Measurements from ENCODE around the gene ARVCF.

ARVCF gene

GRCh38 chr22:19978748-19979147, 37.9 kb downstream of the ARVCF start:
- no peak overlapping the region for H3K4me3 ChIP-seq (replicated peaks; ENCODE audit: insufficient read depth, low read length)
- no peak for DNase-seq (ENCODE audit: low read depth in 1 of 2, low spot score in 1 of 2)
- TF ChIP-seq REST (IDR thresholded peaks at IDR 0.05; ENCODE audit: insufficient replicate concordance, low read depth) (no peak), GABPA (IDR thresholded peaks at IDR 0.05; ENCODE audit: low read depth) (no peak), POLR2AphosphoS5 (IDR thresholded peaks at IDR 0.05; ENCODE audit: low read depth) (no peak), SPI1 (IDR thresholded peaks at IDR 0.05; ENCODE audit: borderline replicate concordance, low read depth) (no peak)
- TF ChIP-seq, protein P1, sequence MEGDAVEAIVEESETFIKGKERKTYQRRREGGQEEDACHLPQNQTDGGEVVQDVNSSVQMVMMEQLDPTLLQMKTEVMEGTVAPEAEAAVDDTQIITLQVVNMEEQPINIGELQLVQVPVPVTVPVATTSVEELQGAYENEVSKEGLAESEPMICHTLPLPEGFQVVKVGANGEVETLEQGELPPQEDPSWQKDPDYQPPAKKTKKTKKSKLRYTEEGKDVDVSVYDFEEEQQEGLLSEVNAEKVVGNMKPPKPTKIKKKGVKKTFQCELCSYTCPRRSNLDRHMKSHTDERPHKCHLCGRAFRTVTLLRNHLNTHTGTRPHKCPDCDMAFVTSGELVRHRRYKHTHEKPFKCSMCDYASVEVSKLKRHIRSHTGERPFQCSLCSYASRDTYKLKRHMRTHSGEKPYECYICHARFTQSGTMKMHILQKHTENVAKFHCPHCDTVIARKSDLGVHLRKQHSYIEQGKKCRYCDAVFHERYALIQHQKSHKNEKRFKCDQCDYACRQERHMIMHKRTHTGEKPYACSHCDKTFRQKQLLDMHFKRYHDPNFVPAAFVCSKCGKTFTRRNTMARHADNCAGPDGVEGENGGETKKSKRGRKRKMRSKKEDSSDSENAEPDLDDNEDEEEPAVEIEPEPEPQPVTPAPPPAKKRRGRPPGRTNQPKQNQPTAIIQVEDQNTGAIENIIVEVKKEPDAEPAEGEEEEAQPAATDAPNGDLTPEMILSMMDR (IDR thresholded peaks at IDR 0.05; ENCODE audit: insufficient read depth, low read length) = no peak
- no peak overlapping the region for H3K27ac ChIP-seq (replicated peaks)
- no peaks in the 10 kb centered on the region for H3K27me3 ChIP-seq (ENCODE audit: insufficient read depth, poor library complexity, severe bottlenecking)

GRCh38 chr22:19977296-19978243, 39.1 kb downstream of the ARVCF start:
- TF ChIP-seq, protein P1 (IDR thresholded peaks at IDR 0.05; ENCODE audit: insufficient read depth, low read length) = no peak
- TF ChIP-seq REST (IDR thresholded peaks at IDR 0.05; ENCODE audit: insufficient replicate concordance, low read depth) (no peak), POLR2AphosphoS5 (IDR thresholded peaks at IDR 0.05; ENCODE audit: low read depth) (no peak), GABPA (IDR thresholded peaks at IDR 0.05; ENCODE audit: low read depth) (no peak), SPI1 (IDR thresholded peaks at IDR 0.05; ENCODE audit: borderline replicate concordance, low read depth) (no peak)
- Histone ChIP-seq H3K27ac (replicated peaks) (no peak overlapping the region), H3K27me3 (ENCODE audit: insufficient read depth, poor library complexity, severe bottlenecking) (no peaks in the 10 kb centered on the region), H3K4me3 (replicated peaks; ENCODE audit: insufficient read depth, low read length) (no peak overlapping the region)
- DNase-seq (ENCODE audit: low read depth in 1 of 2, low spot score in 1 of 2) = no peak

DNA sequence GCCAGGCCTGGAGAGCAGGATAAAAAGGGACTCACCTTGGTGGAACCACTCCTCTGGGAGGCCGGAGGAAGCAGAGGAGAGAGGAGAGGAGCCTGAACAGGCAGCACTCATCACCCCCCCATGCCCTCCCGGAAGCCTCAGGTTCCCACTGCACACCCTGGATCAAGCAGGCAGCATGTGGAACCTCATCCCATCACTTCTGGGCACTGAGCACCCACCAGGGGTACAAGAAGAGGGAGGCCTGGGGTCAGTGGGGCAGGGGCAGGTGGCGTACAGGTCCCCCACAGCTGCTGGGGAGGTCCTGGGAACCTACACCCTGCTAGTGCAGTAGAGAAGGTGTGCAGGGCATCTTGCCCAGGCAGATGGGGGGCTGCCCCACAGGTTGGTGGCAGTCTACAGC, 40.0 kb downstream of the ARVCF start:
- TF ChIP-seq REST (IDR thresholded peaks at IDR 0.05; ENCODE audit: insufficient replicate concordance, low read depth) = no peak
- TF ChIP-seq SPI1 (IDR thresholded peaks at IDR 0.05; ENCODE audit: borderline replicate concordance, low read depth) = no peak
- TF ChIP-seq, protein P1 (IDR thresholded peaks at IDR 0.05; ENCODE audit: insufficient read depth, low read length) = no peak
- no peak for TF ChIP-seq GABPA (IDR thresholded peaks at IDR 0.05; ENCODE audit: low read depth)
- no peak for TF ChIP-seq POLR2AphosphoS5 (IDR thresholded peaks at IDR 0.05; ENCODE audit: low read depth)
- no peak overlapping the region for H3K4me3 ChIP-seq (replicated peaks; ENCODE audit: insufficient read depth, low read length)
- DNase-seq (ENCODE audit: low read depth in 1 of 2, low spot score in 1 of 2) = no peak
- H3K27ac ChIP-seq (replicated peaks) = no peak overlapping the region
- H3K27me3 ChIP-seq (ENCODE audit: insufficient read depth, poor library complexity, severe bottlenecking) = no peaks in the 10 kb centered on the region

All from HL-60 (cell line).